A549 treated with Mapracorat at 1 μM for 4 hours (cell line): ENCODE data around the gene CCNE1. TPM values are rescaled to one million over a fixed set of nuclear protein-coding genes. Genes with fewer than 3 reads are reported as not detected.

Experiments used
- total RNA-seq: library from RNA; stranded (reverse); fragments of 200-300 nt; extraction: Qiagen RNA extraction; gene quantifications from 5 replicates; pipeline ENCODE4 v1.2.3, GENCODE V29; 2022

CCNE1 gene
- 23.4 to 27.5 TPM (median 24.5 TPM) in 5 replicates for total RNA-seq

GRCh38 chr19:29811125-29812079 lies at the start of gene CCNE1:
Gene CCNE1 (plus strand): TSS chr19:29811991. CDS start chr19:29812556, 565 bp downstream.

Other genes starting within 250 kb of the CCNE1 start
- 184 to 228 TPM (median 195 TPM) in 5 replicates for gene POP4, start 205.7 kb upstream of the CCNE1 start, total RNA-seq
- 7.0 to 9.1 TPM (median 8.0 TPM) in 5 replicates for gene PLEKHF1, start 146.5 kb upstream of the CCNE1 start, total RNA-seq
- gene C19orf12, start 96.7 kb upstream of the CCNE1 start, total RNA-seq, result 39.7 to 52.7 TPM (median 49.9 TPM) in 5 replicates
- 86.2 to 102 TPM (median 89.4 TPM) in 5 replicates for gene URI1, start 130.2 kb downstream of the CCNE1 start, total RNA-seq